B cell (primary cell): ENCODE data around the gene GGA3. TPM values are rescaled to one million over a fixed set of nuclear protein-coding genes. Genes with fewer than 3 reads are reported as not detected.

Experiments
- ATAC-seq: fragments of 200-7000 bp; cut with Tn5 transposase; one replicate; pipeline ENCODE4 v1.10.0; 2021; ENCODE audit warnings: low read depth, mild to moderate bottlenecking, moderate number of reproducible peaks, moderate library complexity
- CTCF ChIA-PET: fragments of 350-600 bp; sonication (Branson Sonifier 250); formaldehyde crosslinking; loops from one replicate; lab custom pipeline; 2021; ENCODE audit warnings: antibody characterized with exemption, inconsistent platforms; lab: Charles Lee
- POLR2A ChIA-PET: fragments of 350-600 bp; sonication (Branson Sonifier 250); formaldehyde crosslinking; loops from one replicate; lab custom pipeline; 2021; ENCODE audit warnings: antibody characterized with exemption; lab: Charles Lee
- DNase-seq: peaks from one replicate; pipeline ENCODE4 v3.0.0; 2013
- H2AFZ ChIP-seq: 2 replicates; pipeline ENCODE4 v1.6.1; 2012; ENCODE audit warnings: mild to moderate bottlenecking, low read depth, low read length; ENCODE audit not compliant: insufficient read depth, poor library complexity, severe bottlenecking
- H3K27ac ChIP-seq, 2 donors: 1 replicate in 1 of 2; 2 replicates in 1 of 2; pipeline ENCODE4 v1.5.1; 2012 to 2013; ENCODE audit warnings: low read length in 2 of 2, mild to moderate bottlenecking in 2 of 2, moderate library complexity in 1 of 2
- H3K27me3 ChIP-seq, 4 experiments: fragments of 200-600 bp in 1 of 4; sonication (generic) in 1 of 4; replicated peaks in 1 of 4; 1 replicate in 2 of 4; 2 replicates in 2 of 4; pipeline versions ENCODE4 v1.6.1 to v1.7.0; 2013 to 2016; ENCODE audit warnings: low read length in 3 of 4, mild to moderate bottlenecking in 2 of 4, mixed read lengths in 1 of 4, moderate library complexity in 1 of 4; ENCODE audit not compliant: insufficient read depth in 4 of 4, control insufficient read depth in 3 of 4; ENCODE audit errors: control extremely low read depth in 1 of 4
- H3K36me3 ChIP-seq, 2 experiments: replicated peaks in 1 of 2; 1 replicate in 1 of 2; 2 replicates in 1 of 2; pipeline versions ENCODE4 v1.6.1 to v1.7.1; 2013; ENCODE audit warnings: low read length in 1 of 2; ENCODE audit not compliant: insufficient read depth in 2 of 2, control insufficient read depth in 1 of 2; ENCODE audit errors: control extremely low read depth in 1 of 2, extremely low read depth in 1 of 2
- H3K4me1 ChIP-seq, 2 donors: fragments of 200-600 bp in 1 of 2; sonication (generic) in 1 of 2; 1 replicate in 1 of 2; 2 replicates in 1 of 2; pipeline versions ENCODE4 v1.5.1 to v1.6.1; 2013 to 2017; ENCODE audit warnings: low read length in 2 of 2; ENCODE audit not compliant: control insufficient read depth in 2 of 2, insufficient read depth in 2 of 2
- H3K4me2 ChIP-seq: replicated peaks from 2 replicates; pipeline ENCODE3; 2012; ENCODE audit warnings: mild to moderate bottlenecking, low read depth, low read length; ENCODE audit not compliant: poor library complexity, severe bottlenecking
- H3K4me3 ChIP-seq, 5 experiments: fragments of 200-600 bp in 1 of 5; sonication (generic) in 1 of 5; 1 replicate in 3 of 5; 2 replicates in 2 of 5; pipeline versions ENCODE4 v1.5.1 to v1.7.0; 2011 to 2016; ENCODE audit warnings: low read length in 4 of 5, mild to moderate bottlenecking in 4 of 5, low read depth in 2 of 5, control low read depth in 1 of 5, moderate library complexity in 1 of 5; ENCODE audit not compliant: insufficient read depth in 1 of 5; ENCODE audit errors: control extremely low read depth in 1 of 5, extremely low read depth in 1 of 5
- H3K79me2 ChIP-seq: fragments of 200-600 bp; sonication (generic); one replicate; pipeline ENCODE4 v1.6.0; 2016; ENCODE audit warnings: low read length; ENCODE audit not compliant: control insufficient read depth, insufficient read depth
- H3K9ac ChIP-seq: fragments of 200-600 bp; sonication (generic); 2 replicates; pipeline ENCODE4 v1.6.1; 2017; ENCODE audit warnings: mild to moderate bottlenecking, low read length, moderate library complexity
- H3K9me3 ChIP-seq, 3 donors: one replicate each; pipeline versions ENCODE4 v1.6.1 to v1.7.1; 2013; ENCODE audit warnings: low read length in 2 of 3; ENCODE audit not compliant: control insufficient read depth in 2 of 3, insufficient read depth in 1 of 3; ENCODE audit errors: control extremely low read depth in 1 of 3
- H4K20me1 ChIP-seq: 2 replicates; pipeline ENCODE4 v1.6.0; 2012; ENCODE audit warnings: mild to moderate bottlenecking, low read length; ENCODE audit not compliant: insufficient read depth, control insufficient read depth, poor library complexity, severe bottlenecking
- H3K27ac Mint-ChIP-seq: one replicate; pipeline ENCODE4 v1.8.0; 2021; ENCODE audit warnings: mixed read lengths
- H3K27me3 Mint-ChIP-seq: one replicate; pipeline ENCODE4 v1.8.0; 2021; ENCODE audit warnings: mixed read lengths
- H3K4me1 Mint-ChIP-seq: one replicate; pipeline ENCODE4 v1.8.0; 2021; ENCODE audit warnings: mixed read lengths
- H3K4me3 Mint-ChIP-seq: one replicate; pipeline ENCODE4 v1.8.0; 2021; ENCODE audit warnings: mixed read lengths
- H3K9me3 Mint-ChIP-seq: one replicate; pipeline ENCODE4 v1.8.0; 2022; ENCODE audit warnings: mixed read lengths; ENCODE audit not compliant: insufficient read depth
- EZH2 ChIP-seq: IDR thresholded peaks from 2 replicates; pipeline ENCODE4 v1.6.1; 2012; ENCODE audit warnings: borderline replicate concordance, low read depth, mild to moderate bottlenecking, moderate library complexity, low read length; ENCODE audit not compliant: insufficient read depth, poor library complexity, severe bottlenecking
- WGBS: methylation state at CpG from one replicate; pipeline ENCODE4 v1.1.5; 2013; ENCODE audit warnings: missing lambda C conversion rate; ENCODE audit not compliant: insufficient coverage; 5-methylcytosine and 5-hydroxymethylcytosine counted together
- intact Hi-C: fragments of 100-400 bp; cut with micrococcal nuclease; formaldehyde crosslinking; loops from one replicate; pipeline ENCODE4 v1.10.0; 2022
- polyA plus RNA-seq: library from polyadenylated mRNA; depleted of rRNA; stranded (reverse); fragments of >200 nt; gene quantifications from 2 replicates; pipeline ENCODE4 v1.2.3, GENCODE V29; 2012
- total RNA-seq, 2 donors: library from RNA; stranded (reverse); fragments of 120-200 nt in 1 of 2; gene quantifications; 1 replicate in 1 of 2; 2 replicates in 1 of 2; pipeline versions ENCODE4 v1.2.3 to v1.2.4, GENCODE V29; 2013 to 2022
- TF ChIP-seq, protein P1 (sequence below): fragments of 200-600 bp; IDR thresholded peaks from one replicate; pipeline ENCODE4 v1.8.0; 2022; ENCODE audit warnings: antibody characterized with exemption, mild to moderate bottlenecking

GGA3 gene
- total and polyA plus RNA-seq, 2 donors (not counting 1 experiment from before 2014, with no cell fraction given), result 109 to 135 TPM

DNA sequence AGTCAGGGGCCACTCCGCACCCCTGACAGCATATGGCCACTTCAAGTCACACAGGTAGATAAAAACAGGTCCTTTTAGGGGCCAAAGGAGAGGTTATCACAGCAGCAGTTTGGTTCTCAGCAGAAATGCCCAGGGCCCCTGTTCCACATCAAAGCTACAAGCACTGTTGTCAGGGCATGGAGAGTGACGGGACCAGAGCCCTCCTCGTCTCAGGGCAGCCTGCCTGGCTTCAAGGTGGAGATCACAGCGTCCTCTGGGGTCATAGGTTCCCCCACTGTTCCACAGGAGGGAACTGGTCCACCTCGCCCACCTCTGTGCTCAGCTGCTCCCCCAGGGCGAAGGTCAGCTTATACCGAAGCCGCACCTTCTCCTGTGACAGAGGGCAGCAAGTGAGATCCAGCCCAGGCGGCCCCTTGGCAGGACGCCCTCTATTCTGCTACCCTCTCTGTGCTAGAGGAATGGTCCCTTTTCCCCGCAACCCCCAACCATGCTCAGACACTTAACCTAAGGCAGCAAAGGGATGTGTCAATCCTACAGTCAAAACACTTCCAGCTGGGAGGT, 23.3 kb downstream of the GGA3 start:
- peaks cover 10 to 33% of the 10 kb centered on the region in 2 donors for H3K4me1 ChIP-seq
- H3K36me3 ChIP-seq, result peaks cover 18 to 88% of the 10 kb centered on the region in 2 experiments
- Mint-ChIP-seq H3K27ac (no peak overlapping the region), H3K27me3 (no peaks in the 10 kb centered on the region), H3K9me3 (no peaks in the 10 kb centered on the region), H3K4me1 (peaks cover 24% of the 10 kb centered on the region), H3K4me3 (no peak overlapping the region)
- DNase-seq (no peak), ATAC-seq (no peak)
- ChIA-PET CTCF (interaction anchor here (0.9 to 3.8 kb wide), 9 partner anchors 8 to 174 kb away, joined by 3 to 25 read pairs (median 5); partner anchors contain the start of genes GGA3, MIF4GD and MRPS7), POLR2A (no interaction called here)
- H3K27me3 ChIP-seq, result no peaks in the 10 kb centered on the region
- no peak overlapping the region for H3K27ac ChIP-seq
- no peak overlapping the region for H2AFZ ChIP-seq
- no peaks in the 10 kb centered on the region for H4K20me1 ChIP-seq
- TF ChIP-seq EZH2, result no peak
- TF ChIP-seq, protein P1, sequence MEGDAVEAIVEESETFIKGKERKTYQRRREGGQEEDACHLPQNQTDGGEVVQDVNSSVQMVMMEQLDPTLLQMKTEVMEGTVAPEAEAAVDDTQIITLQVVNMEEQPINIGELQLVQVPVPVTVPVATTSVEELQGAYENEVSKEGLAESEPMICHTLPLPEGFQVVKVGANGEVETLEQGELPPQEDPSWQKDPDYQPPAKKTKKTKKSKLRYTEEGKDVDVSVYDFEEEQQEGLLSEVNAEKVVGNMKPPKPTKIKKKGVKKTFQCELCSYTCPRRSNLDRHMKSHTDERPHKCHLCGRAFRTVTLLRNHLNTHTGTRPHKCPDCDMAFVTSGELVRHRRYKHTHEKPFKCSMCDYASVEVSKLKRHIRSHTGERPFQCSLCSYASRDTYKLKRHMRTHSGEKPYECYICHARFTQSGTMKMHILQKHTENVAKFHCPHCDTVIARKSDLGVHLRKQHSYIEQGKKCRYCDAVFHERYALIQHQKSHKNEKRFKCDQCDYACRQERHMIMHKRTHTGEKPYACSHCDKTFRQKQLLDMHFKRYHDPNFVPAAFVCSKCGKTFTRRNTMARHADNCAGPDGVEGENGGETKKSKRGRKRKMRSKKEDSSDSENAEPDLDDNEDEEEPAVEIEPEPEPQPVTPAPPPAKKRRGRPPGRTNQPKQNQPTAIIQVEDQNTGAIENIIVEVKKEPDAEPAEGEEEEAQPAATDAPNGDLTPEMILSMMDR, result no peak
- no peak overlapping the region for H3K4me2 ChIP-seq
- peaks cover 3% of the 10 kb centered on the region for H3K79me2 ChIP-seq
- no peak overlapping the region for H3K4me3 ChIP-seq
- 98% methylated on average over 10 of the region's 11 CpGs for WGBS
- H3K9ac ChIP-seq, result no peak overlapping the region
- no peaks in the 10 kb centered on the region for H3K9me3 ChIP-seq
- intact Hi-C loops, result loop anchor here (1.0 kb wide), 3 partner anchors 124 to 277 kb away; partner anchors contain the start of gene ARMC7
